Measurements from ENCODE around the gene FNDC8.

FNDC8 gene

GRCh38 chr17:35121315-35121714 lies at the start of gene FNDC8:
Gene FNDC8, plus strand, starts transcription at chr17:35121615. Its CDS starts 79 bp downstream, at chr17:35121694.
- Histone ChIP-seq H3K9me3 (ENCODE audit: control insufficient read depth, insufficient read depth, low read length) (no peaks in the 10 kb centered on the region), H3K4me3 (ENCODE audit: low read depth, low read length) (no peak within 1 kb of the TSS), H3K9ac (ENCODE audit: low read depth, low read length) (no peak within 1 kb of the TSS), H3K36me3 (ENCODE audit: control insufficient read depth, insufficient read depth, low read length) (no peaks in the 10 kb centered on the region), H3K27me3 (ENCODE audit: control insufficient read depth, insufficient read depth, low read length) (no peaks in the 10 kb centered on the region), H3K27ac (ENCODE audit: low read depth, low read length) (no peak within 1 kb of the TSS), H3K4me1 (ENCODE audit: control insufficient read depth, insufficient read depth, low read length) (0 out of 2 replicates have a peak, but pooled peaks cover 3% of the 10 kb centered on the region)

DNA sequence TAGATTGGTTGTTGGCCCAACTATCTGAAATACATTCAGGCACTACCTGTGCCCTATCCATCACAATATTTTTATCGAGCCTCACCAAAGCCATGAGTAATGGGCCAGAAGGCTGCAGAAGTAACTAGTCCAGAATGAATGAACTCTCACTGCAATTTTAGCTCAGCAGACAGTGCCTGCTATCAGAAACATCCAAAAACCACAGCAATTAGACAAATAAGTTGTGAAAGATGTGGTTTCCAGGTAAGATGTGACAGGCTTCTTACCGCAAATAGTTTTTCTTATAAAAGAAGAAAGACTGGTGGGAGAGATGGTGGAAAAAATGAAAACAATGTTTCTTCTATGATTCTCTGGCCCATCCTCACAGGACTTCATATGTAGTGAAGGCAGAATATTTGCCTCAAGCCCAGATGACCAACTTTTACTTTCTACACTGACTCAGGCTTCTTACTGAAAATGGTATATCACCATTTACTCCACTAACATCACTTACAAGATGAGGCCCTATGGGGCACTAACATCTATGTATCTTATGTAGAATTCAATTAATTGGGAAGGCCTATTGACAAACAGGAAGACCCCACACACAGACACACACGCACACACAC lies 48.1 kb upstream of the FNDC8 start:
- no peak overlapping the region for H3K27ac ChIP-seq (ENCODE audit: low read depth, low read length)

DNA sequence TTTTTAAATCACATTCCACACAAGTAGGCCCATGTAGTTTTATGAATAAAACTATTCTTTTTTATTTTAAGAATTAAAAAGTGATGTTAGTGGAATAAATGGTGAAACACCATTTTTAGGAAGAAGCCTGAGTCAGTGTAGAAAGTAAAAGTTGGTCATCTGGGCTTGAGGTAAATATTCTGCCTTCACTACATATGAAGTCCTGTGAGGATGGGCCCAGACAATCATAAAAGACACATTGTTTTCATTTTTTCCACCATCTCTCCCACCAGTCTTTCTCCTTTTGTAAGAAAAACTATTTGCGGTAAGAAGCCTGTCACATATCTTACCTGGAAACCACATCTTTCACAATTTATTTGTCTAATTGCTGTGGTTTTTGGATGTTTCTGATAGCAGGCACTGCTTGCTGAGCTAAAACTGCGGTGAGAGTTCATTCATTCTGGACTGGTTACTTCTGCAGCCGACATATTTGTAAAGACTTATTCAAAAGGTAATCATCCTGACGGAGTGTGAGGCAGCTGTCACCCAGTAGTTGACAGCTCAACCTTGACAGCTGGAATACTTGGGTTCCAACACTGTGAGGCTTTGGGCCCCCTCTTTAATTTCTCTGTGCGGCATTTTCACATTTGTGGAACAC lies 47.3 kb upstream of the FNDC8 start:
- no peaks in the 10 kb centered on the region for H3K27me3 ChIP-seq (ENCODE audit: control insufficient read depth, insufficient read depth, low read length)
- H3K9me3 ChIP-seq (ENCODE audit: control insufficient read depth, insufficient read depth, low read length), result no peaks in the 10 kb centered on the region
- no peak overlapping the region for H3K27ac ChIP-seq (ENCODE audit: low read depth, low read length)
- no peak overlapping the region for H3K4me3 ChIP-seq (ENCODE audit: low read depth, low read length)
- no peaks in the 10 kb centered on the region for H3K36me3 ChIP-seq (ENCODE audit: control insufficient read depth, insufficient read depth, low read length)
- no peaks in the 10 kb centered on the region for H3K4me1 ChIP-seq (ENCODE audit: control insufficient read depth, insufficient read depth, low read length)
- H3K9ac ChIP-seq (ENCODE audit: low read depth, low read length), result no peak overlapping the region

More for the DNA sequence above, 48.1 kb upstream of the FNDC8 start:
- Histone ChIP-seq H3K4me1 (ENCODE audit: control insufficient read depth, insufficient read depth, low read length) (no peaks in the 10 kb centered on the region; the same call in 1 of the 2 replicates), H3K9ac (ENCODE audit: low read depth, low read length) (no peak overlapping the region), H3K36me3 (ENCODE audit: control insufficient read depth, insufficient read depth, low read length) (no peaks in the 10 kb centered on the region), H3K27me3 (ENCODE audit: control insufficient read depth, insufficient read depth, low read length) (no peaks in the 10 kb centered on the region), H3K4me3 (ENCODE audit: low read depth, low read length) (no peak overlapping the region), H3K9me3 (ENCODE audit: control insufficient read depth, insufficient read depth, low read length) (no peaks in the 10 kb centered on the region)

GRCh38 chr17:35074711-35075707 lies 46.4 kb upstream of the FNDC8 start:
- Histone ChIP-seq H3K4me3 (ENCODE audit: low read depth, low read length) (no peak overlapping the region), H3K4me1 (ENCODE audit: control insufficient read depth, insufficient read depth, low read length) (peaks cover 6% of the 10 kb centered on the region), H3K36me3 (ENCODE audit: control insufficient read depth, insufficient read depth, low read length) (no peaks in the 10 kb centered on the region), H3K9ac (ENCODE audit: low read depth, low read length) (no peak overlapping the region), H3K27ac (ENCODE audit: low read depth, low read length) (no peak overlapping the region), H3K27me3 (ENCODE audit: control insufficient read depth, insufficient read depth, low read length) (no peaks in the 10 kb centered on the region), H3K9me3 (ENCODE audit: control insufficient read depth, insufficient read depth, low read length) (no peaks in the 10 kb centered on the region)

- Histone ChIP-seq H3K4me1 (ENCODE audit: control insufficient read depth, insufficient read depth, low read length) (peaks cover 24% of the 10 kb centered on the region), H3K9ac (ENCODE audit: low read depth, low read length) (no peak overlapping the region), H3K27ac (ENCODE audit: low read depth, low read length) (no peak overlapping the region), H3K9me3 (ENCODE audit: control insufficient read depth, insufficient read depth, low read length) (no peaks in the 10 kb centered on the region), H3K4me3 (ENCODE audit: low read depth, low read length) (no peak overlapping the region), H3K27me3 (ENCODE audit: control insufficient read depth, insufficient read depth, low read length) (no peaks in the 10 kb centered on the region), H3K36me3 (ENCODE audit: control insufficient read depth, insufficient read depth, low read length) (no peaks in the 10 kb centered on the region)
Measured at GRCh38 chr17:35076874-35077273, 44.5 kb upstream of the FNDC8 start.

- H3K27ac ChIP-seq (ENCODE audit: low read depth, low read length), result peak overlapping the region; percentile 74
- H3K4me1 ChIP-seq (ENCODE audit: control insufficient read depth, insufficient read depth, low read length), result peaks cover 39% of the 10 kb centered on the region
- H3K9ac ChIP-seq (ENCODE audit: low read depth, low read length), result no peak overlapping the region
- no peaks in the 10 kb centered on the region for H3K36me3 ChIP-seq (ENCODE audit: control insufficient read depth, insufficient read depth, low read length)
- no peaks in the 10 kb centered on the region for H3K27me3 ChIP-seq (ENCODE audit: control insufficient read depth, insufficient read depth, low read length)
- H3K4me3 ChIP-seq (ENCODE audit: low read depth, low read length), result peak overlapping the region; percentile 21; the same call in 1 of the 2 replicates
- H3K9me3 ChIP-seq (ENCODE audit: control insufficient read depth, insufficient read depth, low read length), result no peaks in the 10 kb centered on the region
Measured at GRCh38 chr17:35079547-35080423, 41.6 kb upstream of the FNDC8 start.

DNA sequence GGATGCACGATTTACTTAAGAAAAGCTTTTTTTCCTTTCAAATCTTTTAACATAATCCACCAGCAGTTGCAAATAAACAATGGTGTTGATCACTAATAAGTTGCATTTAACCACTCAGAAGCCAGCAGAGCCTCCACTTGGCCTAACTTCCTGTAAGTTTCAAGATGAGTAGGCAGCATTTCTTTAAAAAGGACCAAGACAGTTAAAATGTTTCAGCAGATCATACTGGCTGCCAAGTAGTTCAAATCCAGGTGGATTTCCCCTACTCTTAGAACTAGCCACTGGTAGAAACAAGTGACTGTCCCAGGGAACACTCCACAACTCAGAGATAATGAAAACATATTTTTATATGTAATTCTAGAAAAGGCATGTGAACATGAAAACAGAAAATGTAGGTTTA lies 40.9 kb upstream of the FNDC8 start:
- no peak overlapping the region for H3K9ac ChIP-seq (ENCODE audit: low read depth, low read length)

GRCh38 chr17:35081638-35082037 lies 39.8 kb upstream of the FNDC8 start:
- Histone ChIP-seq H3K27ac (ENCODE audit: low read depth, low read length) (no peak overlapping the region), H3K36me3 (ENCODE audit: control insufficient read depth, insufficient read depth, low read length) (no peaks in the 10 kb centered on the region), H3K9ac (ENCODE audit: low read depth, low read length) (no peak overlapping the region), H3K4me1 (ENCODE audit: control insufficient read depth, insufficient read depth, low read length) (peaks cover 56% of the 10 kb centered on the region), H3K27me3 (ENCODE audit: control insufficient read depth, insufficient read depth, low read length) (no peaks in the 10 kb centered on the region), H3K9me3 (ENCODE audit: control insufficient read depth, insufficient read depth, low read length) (no peaks in the 10 kb centered on the region), H3K4me3 (ENCODE audit: low read depth, low read length) (no peak overlapping the region)

More for the DNA sequence above, 40.9 kb upstream of the FNDC8 start:
- Histone ChIP-seq H3K4me3 (ENCODE audit: low read depth, low read length) (peak overlapping the region; percentile 21; the same call in 1 of the 2 replicates), H3K9me3 (ENCODE audit: control insufficient read depth, insufficient read depth, low read length) (no peaks in the 10 kb centered on the region), H3K36me3 (ENCODE audit: control insufficient read depth, insufficient read depth, low read length) (no peaks in the 10 kb centered on the region), H3K27ac (ENCODE audit: low read depth, low read length) (peak overlapping the region; percentile 74), H3K4me1 (ENCODE audit: control insufficient read depth, insufficient read depth, low read length) (peaks cover 45% of the 10 kb centered on the region), H3K27me3 (ENCODE audit: control insufficient read depth, insufficient read depth, low read length) (no peaks in the 10 kb centered on the region)

DNA sequence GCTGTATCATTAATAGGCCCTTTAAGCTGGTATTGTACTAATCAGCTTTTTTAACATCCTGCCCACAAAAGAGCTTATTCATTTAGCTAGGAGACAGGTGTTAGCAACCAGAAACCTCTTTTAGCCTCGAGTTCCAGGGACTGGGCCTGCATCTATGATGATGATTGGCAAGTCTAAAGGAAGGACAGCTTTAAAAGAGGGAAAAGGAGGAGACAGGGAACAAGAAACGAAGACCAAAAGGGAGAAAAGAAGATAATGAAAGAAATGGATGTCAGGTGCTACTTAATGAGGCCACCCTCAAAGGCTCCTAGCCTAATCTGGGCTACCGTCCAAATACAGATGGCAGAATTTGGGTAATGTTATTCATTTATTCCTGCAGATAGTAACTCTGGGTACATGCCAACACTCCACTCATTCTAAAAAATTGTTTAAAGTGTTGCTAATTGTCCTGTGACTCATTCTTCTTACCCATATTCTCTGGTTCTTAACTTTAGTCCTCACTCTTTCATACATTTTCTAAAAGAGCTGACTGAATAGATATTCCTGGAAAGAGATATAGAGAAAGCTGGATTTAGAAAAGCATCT lies 39.2 kb upstream of the FNDC8 start:
- H3K9ac ChIP-seq (ENCODE audit: low read depth, low read length), result no peak overlapping the region

GRCh38 chr17:35083071-35083470 lies 38.3 kb upstream of the FNDC8 start:
- peak overlapping the region; percentile 7 for H3K27ac ChIP-seq (ENCODE audit: low read depth, low read length)
- H3K4me3 ChIP-seq (ENCODE audit: low read depth, low read length), result no peak overlapping the region
- H3K36me3 ChIP-seq (ENCODE audit: control insufficient read depth, insufficient read depth, low read length), result no peaks in the 10 kb centered on the region
- H3K4me1 ChIP-seq (ENCODE audit: control insufficient read depth, insufficient read depth, low read length), result peaks cover 71% of the 10 kb centered on the region
- no peaks in the 10 kb centered on the region for H3K9me3 ChIP-seq (ENCODE audit: control insufficient read depth, insufficient read depth, low read length)
- no peak overlapping the region for H3K9ac ChIP-seq (ENCODE audit: low read depth, low read length)
- H3K27me3 ChIP-seq (ENCODE audit: control insufficient read depth, insufficient read depth, low read length), result no peaks in the 10 kb centered on the region

More for the DNA sequence above, 39.2 kb upstream of the FNDC8 start:
- Histone ChIP-seq H3K4me3 (ENCODE audit: low read depth, low read length) (no peak overlapping the region), H3K36me3 (ENCODE audit: control insufficient read depth, insufficient read depth, low read length) (no peaks in the 10 kb centered on the region), H3K4me1 (ENCODE audit: control insufficient read depth, insufficient read depth, low read length) (peaks cover 62% of the 10 kb centered on the region), H3K9me3 (ENCODE audit: control insufficient read depth, insufficient read depth, low read length) (no peaks in the 10 kb centered on the region), H3K27me3 (ENCODE audit: control insufficient read depth, insufficient read depth, low read length) (no peaks in the 10 kb centered on the region), H3K27ac (ENCODE audit: low read depth, low read length) (no peak overlapping the region)
